ENCODE results near the gene LEAP2.

GRCh38 chr5:132859889-132860437, 13.5 kb upstream of the LEAP2 start:
- TF ChIP-seq POLR2A (IDR thresholded peaks at IDR 0.05) (no peak), CTCF (IDR thresholded peaks at IDR 0.05 in 8 of 11, conservative IDR thresholded peaks at IDR 0.05 in 3 of 11) (no peak)
